Measurements from ENCODE around the gene KCNMA1. TPM values are rescaled to one million over a fixed set of nuclear protein-coding genes. Genes with fewer than 3 reads are reported as not detected.

Gene KCNMA1
- total RNA-seq, 1 donor from 2014 or later: 30.1 TPM

- H3K27ac Mint-ChIP-seq: no peak overlapping the region
- H3K4me3 Mint-ChIP-seq: no peak overlapping the region
- H3K27me3 Mint-ChIP-seq: peaks cover 41% of the 10 kb centered on the region
- no peaks in the 10 kb centered on the region for H3K36me3 Mint-ChIP-seq
- no peaks in the 10 kb centered on the region for H3K9me3 Mint-ChIP-seq
- TF ChIP-seq, protein P1, sequence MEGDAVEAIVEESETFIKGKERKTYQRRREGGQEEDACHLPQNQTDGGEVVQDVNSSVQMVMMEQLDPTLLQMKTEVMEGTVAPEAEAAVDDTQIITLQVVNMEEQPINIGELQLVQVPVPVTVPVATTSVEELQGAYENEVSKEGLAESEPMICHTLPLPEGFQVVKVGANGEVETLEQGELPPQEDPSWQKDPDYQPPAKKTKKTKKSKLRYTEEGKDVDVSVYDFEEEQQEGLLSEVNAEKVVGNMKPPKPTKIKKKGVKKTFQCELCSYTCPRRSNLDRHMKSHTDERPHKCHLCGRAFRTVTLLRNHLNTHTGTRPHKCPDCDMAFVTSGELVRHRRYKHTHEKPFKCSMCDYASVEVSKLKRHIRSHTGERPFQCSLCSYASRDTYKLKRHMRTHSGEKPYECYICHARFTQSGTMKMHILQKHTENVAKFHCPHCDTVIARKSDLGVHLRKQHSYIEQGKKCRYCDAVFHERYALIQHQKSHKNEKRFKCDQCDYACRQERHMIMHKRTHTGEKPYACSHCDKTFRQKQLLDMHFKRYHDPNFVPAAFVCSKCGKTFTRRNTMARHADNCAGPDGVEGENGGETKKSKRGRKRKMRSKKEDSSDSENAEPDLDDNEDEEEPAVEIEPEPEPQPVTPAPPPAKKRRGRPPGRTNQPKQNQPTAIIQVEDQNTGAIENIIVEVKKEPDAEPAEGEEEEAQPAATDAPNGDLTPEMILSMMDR (conservative IDR thresholded peaks at IDR 0.05): no peak
- DNase-seq (ENCODE audit: extremely low spot score, unreplicated experiment): no peak
- H3K4me1 Mint-ChIP-seq (ENCODE audit: unreplicated experiment): peaks cover 38% of the 10 kb centered on the region
Observed at GRCh38 chr10:77159538-77160110, 478.0 kb downstream of the KCNMA1 start.

- Mint-ChIP-seq H3K36me3 (no peaks in the 10 kb centered on the region), H3K4me1 (ENCODE audit: unreplicated experiment) (peaks cover 28% of the 10 kb centered on the region), H3K27ac (no peak overlapping the region), H3K4me3 (no peak overlapping the region), H3K9me3 (no peaks in the 10 kb centered on the region), H3K27me3 (peaks cover 40% of the 10 kb centered on the region)
- TF ChIP-seq, protein P1 (conservative IDR thresholded peaks at IDR 0.05): no peak
- no peak for DNase-seq (ENCODE audit: extremely low spot score, unreplicated experiment)
Observed at GRCh38 chr10:77158666-77159065, 478.9 kb downstream of the KCNMA1 start.

- DNase-seq (ENCODE audit: extremely low spot score, unreplicated experiment): no peak
- H3K27me3 Mint-ChIP-seq: peaks cover 39% of the 10 kb centered on the region
- no peak overlapping the region for H3K4me3 Mint-ChIP-seq
- no peak overlapping the region for H3K27ac Mint-ChIP-seq
- no peaks in the 10 kb centered on the region for H3K36me3 Mint-ChIP-seq
- H3K4me1 Mint-ChIP-seq (ENCODE audit: unreplicated experiment): peaks cover 26% of the 10 kb centered on the region
- TF ChIP-seq, protein P1 (conservative IDR thresholded peaks at IDR 0.05): no peak
- no peaks in the 10 kb centered on the region for H3K9me3 Mint-ChIP-seq
Observed at GRCh38 chr10:77157248-77158019, 480.2 kb downstream of the KCNMA1 start.

- TF ChIP-seq, protein P1 (conservative IDR thresholded peaks at IDR 0.05): no peak
- H3K4me1 Mint-ChIP-seq (ENCODE audit: unreplicated experiment): peaks cover 19% of the 10 kb centered on the region
- no peaks in the 10 kb centered on the region for H3K9me3 Mint-ChIP-seq
- H3K27ac Mint-ChIP-seq: no peak overlapping the region
- peaks cover 37% of the 10 kb centered on the region for H3K27me3 Mint-ChIP-seq
- no peak overlapping the region for H3K4me3 Mint-ChIP-seq
- H3K36me3 Mint-ChIP-seq: no peaks in the 10 kb centered on the region
- no peak for DNase-seq (ENCODE audit: extremely low spot score, unreplicated experiment)
Observed at GRCh38 chr10:77156406-77156879, 481.2 kb downstream of the KCNMA1 start.

GRCh38 chr10:77152256-77152655 lies 485.4 kb downstream of the KCNMA1 start:
- Mint-ChIP-seq H3K9me3 (no peaks in the 10 kb centered on the region), H3K27ac (no peak overlapping the region), H3K36me3 (no peaks in the 10 kb centered on the region), H3K4me1 (ENCODE audit: unreplicated experiment) (peaks cover 11% of the 10 kb centered on the region), H3K4me3 (no peak overlapping the region), H3K27me3 (peaks cover 44% of the 10 kb centered on the region)
- DNase-seq (ENCODE audit: extremely low spot score, unreplicated experiment): no peak
- TF ChIP-seq, protein P1 (conservative IDR thresholded peaks at IDR 0.05): no peak
